HepG2 (cell line): ENCODE measurements around the gene TMEM176A. TPM values are rescaled to one million over a fixed set of nuclear protein-coding genes. Genes with fewer than 3 reads are reported as not detected.

Experiments used
- GATAD2A ChIP-seq: IDR thresholded peaks from 2 replicates; pipeline ENCODE4 v1.6.1; 2016
- GRHL1 ChIP-seq: sonication (generic); formaldehyde crosslinking; conservative IDR thresholded peaks from 2 replicates; pipeline ENCODE4 v1.8.0; 2022; ENCODE audit warnings: missing genetic modification reagents
- GZF1 ChIP-seq: sonication (generic); formaldehyde crosslinking; IDR thresholded peaks from 2 replicates; pipeline ENCODE4 v1.5.1; 2020; ENCODE audit warnings: mild to moderate bottlenecking, missing genetic modification reagents
- HNF4G ChIP-seq, 2 experiments: sonication (generic) in 1 of 2; formaldehyde crosslinking in 1 of 2; IDR thresholded peaks; 2 replicates each; pipeline versions ENCODE4 v1.4.0 to v1.6.1; 2011 to 2020; ENCODE audit warnings: borderline replicate concordance in 2 of 2, low read depth in 2 of 2, mild to moderate bottlenecking in 2 of 2, low read length in 1 of 2, missing genetic modification reagents in 1 of 2, moderate library complexity in 1 of 2
- KDM5A ChIP-seq: fragments of 200-600 bp; sonication (generic); IDR thresholded peaks from 2 replicates; pipeline ENCODE4 v1.7.0; 2018; ENCODE audit warnings: antibody characterized with exemption, mild to moderate bottlenecking, low read length, borderline replicate concordance
- SAFB2 ChIP-seq: sonication (generic); formaldehyde crosslinking; IDR thresholded peaks from 2 replicates; pipeline ENCODE4 v1.5.1; 2020; ENCODE audit warnings: missing genetic modification reagents, low read depth, mild to moderate bottlenecking, borderline replicate concordance
- SAP130 ChIP-seq: IDR thresholded peaks from 2 replicates; pipeline ENCODE4 v1.6.1; 2016; ENCODE audit warnings: low read depth
- ZNF12 ChIP-seq: sonication (generic); formaldehyde crosslinking; IDR thresholded peaks from 2 replicates; pipeline ENCODE4 v1.5.0; 2020; ENCODE audit warnings: missing genetic modification reagents
- ZNF136 ChIP-seq: sonication (generic); formaldehyde crosslinking; IDR thresholded peaks from 2 replicates; pipeline ENCODE4 v1.8.1; 2022; ENCODE audit warnings: low read depth, mild to moderate bottlenecking, moderate library complexity, missing genetic modification reagents
- ZNF142 ChIP-seq: sonication (generic); formaldehyde crosslinking; IDR thresholded peaks from 2 replicates; pipeline ENCODE4 v1.4.0; 2020; ENCODE audit warnings: missing genetic modification reagents
- ZNF280D ChIP-seq: sonication (generic); formaldehyde crosslinking; IDR thresholded peaks from 2 replicates; pipeline ENCODE4 v1.5.1; 2020; ENCODE audit warnings: mild to moderate bottlenecking, missing genetic modification reagents
- ZNF569 ChIP-seq: sonication (generic); formaldehyde crosslinking; IDR thresholded peaks from 2 replicates; pipeline ENCODE4 v1.5.0; 2020; ENCODE audit warnings: mild to moderate bottlenecking, missing genetic modification reagents, moderate library complexity, borderline replicate concordance
- polyA plus RNA-seq, 8 experiments: library from polyadenylated mRNA; depleted of rRNA in 3 of 8; stranded (reverse) in 7 of 8; unstranded in 1 of 8; fragments of >200 nt; fragmentation: Illumina TruSeq in 4 of 8; extraction: Trizol in 4 of 8; gene quantifications; 2 replicates each; pipeline versions ENCODE4 v1.2.1 to v1.2.3, GENCODE V29; 2011 to 2016; ENCODE audit warnings: low read depth in 4 of 8, missing spikeins in 1 of 8, mixed read lengths in 1 of 8; ENCODE audit not compliant: insufficient read depth in 1 of 8
- total RNA-seq, 5 experiments: library from RNA; depleted of rRNA; stranded (reverse); fragments of >200 nt; fragmentation: Illumina TruSeq; extraction: Trizol; gene quantifications; 2 replicates each; pipeline ENCODE4 v1.2.3, GENCODE V29; 2016; ENCODE audit warnings: low read depth in 1 of 5
- TF ChIP-seq, protein P1 (sequence below): sonication (generic); formaldehyde crosslinking; IDR thresholded peaks from 2 replicates; pipeline ENCODE4 v1.4.0; 2020; ENCODE audit warnings: low read depth, missing genetic modification reagents

Gene TMEM176A
- total and polyA plus RNA-seq, 2 of the 13 experiments (the other 11 are each of a cell fraction or from before 2014, with no cell fraction given): not detected

GRCh38 chr7:150784120-150784736 is 16.3 kb upstream of the TMEM176A start (continued):
- TF ChIP-seq ZNF280D (CRISPR knock-in tag) (no peak), HNF4G (IDR thresholded peaks at IDR 0.05; ENCODE audit: borderline replicate concordance, low read depth, low read length) (peak; percentile 62; the same call in 1 of the 2 replicates), HNF4G (CRISPR knock-in tag; IDR thresholded peaks at IDR 0.05; ENCODE audit: borderline replicate concordance, low read depth) (peak; percentile 34; the same call in 1 of the 2 replicates), GZF1 (CRISPR knock-in tag) (no peak), ZNF569 (no peak), ZNF142 (CRISPR knock-in tag) (no peak), ZNF136 (CRISPR knock-in tag) (no peak), SAP130 (CRISPR knock-in tag) (peak; percentile 34; the same call in 1 of the 2 replicates), GATAD2A (CRISPR knock-in tag) (peak; percentile 55), GRHL1 (CRISPR knock-in tag) (no peak), SAFB2 (no peak), ZNF12 (CRISPR knock-in tag) (no peak), KDM5A (no peak)
- TF ChIP-seq, protein P1, sequence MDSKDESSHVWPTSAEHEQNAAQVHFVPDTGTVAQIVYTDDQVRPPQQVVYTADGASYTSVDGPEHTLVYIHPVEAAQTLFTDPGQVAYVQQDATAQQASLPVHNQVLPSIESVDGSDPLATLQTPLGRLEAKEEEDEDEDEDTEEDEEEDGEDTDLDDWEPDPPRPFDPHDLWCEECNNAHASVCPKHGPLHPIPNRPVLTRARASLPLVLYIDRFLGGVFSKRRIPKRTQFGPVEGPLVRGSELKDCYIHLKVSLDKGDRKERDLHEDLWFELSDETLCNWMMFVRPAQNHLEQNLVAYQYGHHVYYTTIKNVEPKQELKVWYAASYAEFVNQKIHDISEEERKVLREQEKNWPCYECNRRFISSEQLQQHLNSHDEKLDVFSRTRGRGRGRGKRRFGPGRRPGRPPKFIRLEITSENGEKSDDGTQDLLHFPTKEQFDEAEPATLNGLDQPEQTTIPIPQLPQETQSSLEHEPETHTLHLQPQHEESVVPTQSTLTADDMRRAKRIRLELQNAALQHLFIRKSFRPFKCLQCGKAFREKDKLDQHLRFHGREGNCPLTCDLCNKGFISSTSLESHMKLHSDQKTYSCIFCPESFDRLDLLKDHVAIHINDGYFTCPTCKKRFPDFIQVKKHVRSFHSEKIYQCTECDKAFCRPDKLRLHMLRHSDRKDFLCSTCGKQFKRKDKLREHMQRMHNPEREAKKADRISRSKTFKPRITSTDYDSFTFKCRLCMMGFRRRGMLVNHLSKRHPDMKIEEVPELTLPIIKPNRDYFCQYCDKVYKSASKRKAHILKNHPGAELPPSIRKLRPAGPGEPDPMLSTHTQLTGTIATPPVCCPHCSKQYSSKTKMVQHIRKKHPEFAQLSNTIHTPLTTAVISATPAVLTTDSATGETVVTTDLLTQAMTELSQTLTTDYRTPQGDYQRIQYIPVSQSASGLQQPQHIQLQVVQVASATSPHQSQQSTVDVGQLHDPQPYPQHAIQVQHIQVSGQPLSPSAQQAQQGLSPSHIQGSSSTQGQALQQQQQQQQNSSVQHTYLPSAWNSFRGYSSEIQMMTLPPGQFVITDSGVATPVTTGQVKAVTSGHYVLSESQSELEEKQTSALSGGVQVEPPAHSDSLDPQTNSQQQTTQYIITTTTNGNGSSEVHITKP (CRISPR knock-in tag): no peak
